H1 (cell line): ENCODE measurements around the gene BSPRY. TPM values are rescaled to one million over a fixed set of nuclear protein-coding genes. Genes with fewer than 3 reads are reported as not detected.

Experiments used
- PHF8 ChIP-seq: fragments of 200-600 bp; sonication (generic); conservative IDR thresholded peaks from 2 replicates; pipeline ENCODE4 v1.7.1; 2012; ENCODE audit warnings: low read depth, mild to moderate bottlenecking, inconsistent platforms, low read length, moderate library complexity
- polyA plus RNA-seq, 7 experiments: library from polyadenylated mRNA; depleted of rRNA in 3 of 7; stranded (reverse) in 5 of 7; unstranded in 2 of 7; fragments of >200 nt in 5 of 7; fragments of 200-250 nt in 2 of 7; gene quantifications; 1 replicate in 5 of 7; 2 replicates in 1 of 7; 4 replicates in 1 of 7; pipeline versions ENCODE4 v1.2.1 to v1.2.3, GENCODE V29; 2011 to 2013; ENCODE audit warnings: missing spikeins in 2 of 7, mixed read lengths in 2 of 7
- total RNA-seq: library from RNA; stranded (reverse); fragmentation: NEBNext Ultra II Directional; extraction: Animal tissue kit (Norgen Biotek cat#: 25700); gene quantifications from 2 replicates; pipeline ENCODE4 v1.2.1, GENCODE V29; 2021
- TF ChIP-seq, protein P1 (sequence below): fragments of 300-600 bp; sonication (generic); IDR thresholded peaks from 2 replicates; pipeline ENCODE4 v1.7.1; 2012; ENCODE audit warnings: low read length, moderate library complexity, mild to moderate bottlenecking, inconsistent platforms; ENCODE audit not compliant: insufficient replicate concordance

Gene BSPRY
- total and polyA plus RNA-seq, 2 of the 8 experiments (the other 6 are each of a cell fraction or from before 2014, with no cell fraction given), result 5.5 to 10.9 TPM

DNA sequence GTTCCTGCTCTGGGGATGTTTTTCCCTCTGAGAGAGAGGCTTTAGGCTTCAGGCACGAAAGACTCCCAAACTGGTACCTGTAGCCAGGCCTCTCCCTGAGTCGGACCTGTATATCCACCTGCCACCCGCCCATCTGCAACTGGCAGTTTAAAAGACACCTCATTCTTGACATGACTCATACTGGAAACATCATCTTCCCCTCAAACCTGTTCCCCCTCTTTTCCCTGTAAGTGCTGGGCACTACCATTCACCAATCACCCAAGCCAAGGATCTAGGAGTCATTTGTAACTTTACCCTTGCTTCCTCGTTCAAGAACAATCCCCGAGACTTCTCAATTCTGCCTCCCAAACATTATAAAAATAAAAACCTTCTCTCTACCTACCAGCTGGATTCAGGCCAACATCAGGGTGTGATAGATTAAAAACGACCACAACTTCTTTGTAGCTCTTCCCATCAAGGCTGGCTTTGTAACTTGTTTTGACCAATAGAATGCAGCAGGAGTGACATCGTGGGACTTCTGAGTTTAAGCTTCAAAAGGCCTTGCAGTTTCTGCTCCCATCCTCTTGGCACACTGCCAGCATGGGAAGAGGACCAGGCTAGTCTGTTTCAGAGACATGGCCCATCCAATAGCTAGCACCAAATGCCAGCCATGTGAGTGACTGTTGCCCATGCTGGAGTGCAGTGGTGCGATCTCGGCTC lies 7.5 kb upstream of the BSPRY start (continued):
- TF ChIP-seq, protein P1, sequence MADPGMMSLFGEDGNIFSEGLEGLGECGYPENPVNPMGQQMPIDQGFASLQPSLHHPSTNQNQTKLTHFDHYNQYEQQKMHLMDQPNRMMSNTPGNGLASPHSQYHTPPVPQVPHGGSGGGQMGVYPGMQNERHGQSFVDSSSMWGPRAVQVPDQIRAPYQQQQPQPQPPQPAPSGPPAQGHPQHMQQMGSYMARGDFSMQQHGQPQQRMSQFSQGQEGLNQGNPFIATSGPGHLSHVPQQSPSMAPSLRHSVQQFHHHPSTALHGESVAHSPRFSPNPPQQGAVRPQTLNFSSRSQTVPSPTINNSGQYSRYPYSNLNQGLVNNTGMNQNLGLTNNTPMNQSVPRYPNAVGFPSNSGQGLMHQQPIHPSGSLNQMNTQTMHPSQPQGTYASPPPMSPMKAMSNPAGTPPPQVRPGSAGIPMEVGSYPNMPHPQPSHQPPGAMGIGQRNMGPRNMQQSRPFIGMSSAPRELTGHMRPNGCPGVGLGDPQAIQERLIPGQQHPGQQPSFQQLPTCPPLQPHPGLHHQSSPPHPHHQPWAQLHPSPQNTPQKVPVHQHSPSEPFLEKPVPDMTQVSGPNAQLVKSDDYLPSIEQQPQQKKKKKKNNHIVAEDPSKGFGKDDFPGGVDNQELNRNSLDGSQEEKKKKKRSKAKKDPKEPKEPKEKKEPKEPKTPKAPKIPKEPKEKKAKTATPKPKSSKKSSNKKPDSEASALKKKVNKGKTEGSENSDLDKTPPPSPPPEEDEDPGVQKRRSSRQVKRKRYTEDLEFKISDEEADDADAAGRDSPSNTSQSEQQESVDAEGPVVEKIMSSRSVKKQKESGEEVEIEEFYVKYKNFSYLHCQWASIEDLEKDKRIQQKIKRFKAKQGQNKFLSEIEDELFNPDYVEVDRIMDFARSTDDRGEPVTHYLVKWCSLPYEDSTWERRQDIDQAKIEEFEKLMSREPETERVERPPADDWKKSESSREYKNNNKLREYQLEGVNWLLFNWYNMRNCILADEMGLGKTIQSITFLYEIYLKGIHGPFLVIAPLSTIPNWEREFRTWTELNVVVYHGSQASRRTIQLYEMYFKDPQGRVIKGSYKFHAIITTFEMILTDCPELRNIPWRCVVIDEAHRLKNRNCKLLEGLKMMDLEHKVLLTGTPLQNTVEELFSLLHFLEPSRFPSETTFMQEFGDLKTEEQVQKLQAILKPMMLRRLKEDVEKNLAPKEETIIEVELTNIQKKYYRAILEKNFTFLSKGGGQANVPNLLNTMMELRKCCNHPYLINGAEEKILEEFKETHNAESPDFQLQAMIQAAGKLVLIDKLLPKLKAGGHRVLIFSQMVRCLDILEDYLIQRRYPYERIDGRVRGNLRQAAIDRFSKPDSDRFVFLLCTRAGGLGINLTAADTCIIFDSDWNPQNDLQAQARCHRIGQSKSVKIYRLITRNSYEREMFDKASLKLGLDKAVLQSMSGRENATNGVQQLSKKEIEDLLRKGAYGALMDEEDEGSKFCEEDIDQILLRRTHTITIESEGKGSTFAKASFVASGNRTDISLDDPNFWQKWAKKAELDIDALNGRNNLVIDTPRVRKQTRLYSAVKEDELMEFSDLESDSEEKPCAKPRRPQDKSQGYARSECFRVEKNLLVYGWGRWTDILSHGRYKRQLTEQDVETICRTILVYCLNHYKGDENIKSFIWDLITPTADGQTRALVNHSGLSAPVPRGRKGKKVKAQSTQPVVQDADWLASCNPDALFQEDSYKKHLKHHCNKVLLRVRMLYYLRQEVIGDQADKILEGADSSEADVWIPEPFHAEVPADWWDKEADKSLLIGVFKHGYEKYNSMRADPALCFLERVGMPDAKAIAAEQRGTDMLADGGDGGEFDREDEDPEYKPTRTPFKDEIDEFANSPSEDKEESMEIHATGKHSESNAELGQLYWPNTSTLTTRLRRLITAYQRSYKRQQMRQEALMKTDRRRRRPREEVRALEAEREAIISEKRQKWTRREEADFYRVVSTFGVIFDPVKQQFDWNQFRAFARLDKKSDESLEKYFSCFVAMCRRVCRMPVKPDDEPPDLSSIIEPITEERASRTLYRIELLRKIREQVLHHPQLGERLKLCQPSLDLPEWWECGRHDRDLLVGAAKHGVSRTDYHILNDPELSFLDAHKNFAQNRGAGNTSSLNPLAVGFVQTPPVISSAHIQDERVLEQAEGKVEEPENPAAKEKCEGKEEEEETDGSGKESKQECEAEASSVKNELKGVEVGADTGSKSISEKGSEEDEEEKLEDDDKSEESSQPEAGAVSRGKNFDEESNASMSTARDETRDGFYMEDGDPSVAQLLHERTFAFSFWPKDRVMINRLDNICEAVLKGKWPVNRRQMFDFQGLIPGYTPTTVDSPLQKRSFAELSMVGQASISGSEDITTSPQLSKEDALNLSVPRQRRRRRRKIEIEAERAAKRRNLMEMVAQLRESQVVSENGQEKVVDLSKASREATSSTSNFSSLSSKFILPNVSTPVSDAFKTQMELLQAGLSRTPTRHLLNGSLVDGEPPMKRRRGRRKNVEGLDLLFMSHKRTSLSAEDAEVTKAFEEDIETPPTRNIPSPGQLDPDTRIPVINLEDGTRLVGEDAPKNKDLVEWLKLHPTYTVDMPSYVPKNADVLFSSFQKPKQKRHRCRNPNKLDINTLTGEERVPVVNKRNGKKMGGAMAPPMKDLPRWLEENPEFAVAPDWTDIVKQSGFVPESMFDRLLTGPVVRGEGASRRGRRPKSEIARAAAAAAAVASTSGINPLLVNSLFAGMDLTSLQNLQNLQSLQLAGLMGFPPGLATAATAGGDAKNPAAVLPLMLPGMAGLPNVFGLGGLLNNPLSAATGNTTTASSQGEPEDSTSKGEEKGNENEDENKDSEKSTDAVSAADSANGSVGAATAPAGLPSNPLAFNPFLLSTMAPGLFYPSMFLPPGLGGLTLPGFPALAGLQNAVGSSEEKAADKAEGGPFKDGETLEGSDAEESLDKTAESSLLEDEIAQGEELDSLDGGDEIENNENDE, result no peak
- no peak for TF ChIP-seq PHF8
